GM19372 (cell line): ENCODE data around the gene COX19.
"Not testable (repeated sequence)": the region's sequence is repeated elsewhere in the genome, so short reads cannot be mapped to it uniquely, and the experiment has no call there.

ENCODE experiments used
- ATAC-seq: cut with Tn5 transposase; IDR thresholded peaks from one replicate; pipeline ENCODE4 v1.9.1; 2021; ENCODE audit warnings: mild to moderate bottlenecking, low read depth, moderate library complexity; ENCODE audit not compliant: unreplicated experiment

Gene COX19

DNA sequence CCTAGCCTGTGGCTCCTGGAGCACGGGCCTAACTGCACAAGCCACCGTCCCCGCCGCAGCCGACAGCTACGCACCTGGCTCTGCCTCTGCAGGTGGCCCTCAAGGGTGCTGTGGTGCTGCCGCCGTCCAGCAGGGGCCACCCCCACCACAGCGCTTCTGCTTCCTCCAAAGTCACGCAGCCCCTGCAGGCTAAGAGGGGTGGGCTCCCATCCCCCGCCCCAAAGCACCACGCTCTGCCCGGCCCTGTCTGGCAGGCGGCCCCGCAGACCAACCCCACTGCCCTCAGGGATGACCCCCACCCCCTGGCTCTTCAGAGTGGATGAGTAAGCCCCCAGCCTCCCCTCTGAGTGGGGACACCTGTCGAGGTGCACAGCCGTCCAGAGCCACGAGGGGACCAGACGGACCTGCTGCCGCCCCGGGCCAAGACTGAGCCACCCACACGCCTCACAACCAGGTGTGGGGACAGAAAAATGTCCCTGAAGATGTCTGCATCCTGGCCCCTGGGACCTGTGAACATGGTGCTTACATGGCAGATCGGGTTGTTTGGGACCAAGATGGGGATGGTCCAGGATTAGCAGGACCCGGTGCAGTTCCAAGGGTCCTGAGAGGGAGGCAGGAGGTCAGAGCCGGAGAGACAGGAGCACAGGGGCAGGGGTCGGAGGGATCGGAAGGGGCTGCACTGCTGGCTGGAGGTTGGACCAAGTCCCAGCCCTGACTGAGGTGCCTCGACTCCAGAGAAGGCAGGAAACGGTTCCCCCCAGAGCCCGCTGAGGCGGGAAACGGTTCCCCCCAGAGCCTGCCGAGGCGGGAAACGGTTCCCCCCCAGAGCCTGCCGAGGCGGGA lies 11.9 kb downstream of the COX19 start:
- ATAC-seq, result no peak

DNA sequence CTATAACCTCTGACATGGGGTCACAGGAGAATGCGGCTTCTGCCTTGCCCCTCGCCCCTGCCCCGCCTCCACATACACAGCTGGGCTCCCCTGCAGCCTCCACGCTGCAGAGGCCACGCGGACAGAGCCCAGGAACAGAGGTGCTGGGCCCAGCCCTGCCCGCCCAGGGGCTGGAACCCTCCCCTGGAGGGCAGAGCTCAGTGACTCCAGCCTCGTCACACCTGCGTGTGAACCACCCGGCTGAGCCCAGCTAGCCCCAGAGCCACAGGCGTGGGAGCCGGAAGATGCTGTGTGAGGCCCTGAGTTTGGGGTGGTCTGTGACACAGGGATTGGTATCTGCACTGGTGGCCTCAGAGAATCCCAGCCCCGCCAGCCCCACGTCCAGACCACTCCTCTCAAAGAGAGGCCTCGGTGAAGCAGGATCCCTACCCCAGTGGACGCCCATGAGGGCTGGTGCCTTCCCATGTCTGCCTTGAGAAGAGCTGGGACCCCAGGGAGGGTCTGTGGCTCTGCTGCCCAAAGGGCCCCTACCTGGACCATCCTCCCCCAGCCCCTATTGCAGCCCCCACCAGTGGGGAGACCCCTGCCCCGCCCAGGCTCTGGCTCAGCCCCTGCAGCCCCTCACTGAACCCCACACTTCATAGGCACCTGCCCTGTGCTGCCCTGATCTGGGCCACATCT lies 12.8 kb downstream of the COX19 start:
- ATAC-seq, result no peak

DNA sequence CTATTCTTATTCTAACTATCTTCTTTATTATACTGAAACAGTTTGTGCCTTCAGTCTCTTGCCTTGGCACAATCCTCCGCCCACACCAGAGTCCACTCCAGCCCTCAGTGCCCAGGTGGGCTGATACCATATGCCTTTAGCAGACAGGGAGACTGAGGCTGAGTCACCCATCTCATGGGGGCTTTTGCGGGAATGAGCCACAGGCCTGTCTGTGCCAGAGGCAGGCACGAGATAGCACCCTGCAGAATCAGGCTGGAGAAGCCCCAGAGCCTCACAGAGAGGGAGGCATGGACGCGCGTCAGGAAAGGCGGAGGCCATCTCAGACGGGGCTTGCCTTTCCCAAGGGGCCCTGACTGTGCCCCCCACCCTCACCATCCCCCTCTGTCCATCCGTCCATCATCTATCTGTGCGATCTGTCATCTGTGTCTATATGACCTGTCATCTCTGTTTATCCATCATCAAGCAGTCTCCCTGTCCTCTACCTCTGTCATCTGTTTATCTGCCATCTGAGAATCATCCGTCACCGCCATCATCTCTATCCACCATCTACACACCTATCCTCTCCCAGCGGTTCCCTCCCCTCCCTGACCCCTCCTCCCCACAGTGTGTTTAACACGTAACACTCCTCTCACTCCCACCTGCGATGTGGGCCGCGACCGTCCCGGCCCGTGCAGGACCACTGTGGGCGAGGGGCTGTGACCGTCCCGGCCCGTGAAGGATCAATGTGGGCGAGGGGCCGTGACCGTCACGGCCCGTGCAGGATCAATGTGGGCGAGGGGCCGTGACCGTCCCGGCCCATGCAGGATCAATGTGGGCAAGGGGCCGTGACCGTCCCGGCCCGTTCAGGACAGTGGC lies 13.6 kb downstream of the COX19 start:
- ATAC-seq, result no peak

DNA sequence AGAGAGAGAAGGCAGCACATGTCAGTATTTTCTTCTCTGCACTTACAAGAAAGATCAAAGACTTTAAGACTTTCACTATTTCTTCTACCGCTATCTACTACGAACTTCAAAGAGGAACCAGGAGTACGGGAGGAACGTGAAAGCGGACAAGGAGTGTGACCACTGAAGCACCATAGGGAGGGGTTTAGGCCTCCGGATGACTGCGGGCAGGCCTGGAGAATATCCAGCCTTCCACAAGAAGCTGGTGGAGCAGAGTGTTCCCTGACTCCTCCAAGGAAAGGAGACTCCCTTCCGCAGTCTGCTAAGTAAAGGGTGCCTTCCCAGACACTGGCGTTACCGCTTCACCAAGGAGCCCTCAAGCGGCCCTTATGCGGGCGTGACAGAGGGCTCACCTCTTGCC lies 14.4 kb downstream of the COX19 start:
- not testable (repeated sequence) for ATAC-seq

DNA sequence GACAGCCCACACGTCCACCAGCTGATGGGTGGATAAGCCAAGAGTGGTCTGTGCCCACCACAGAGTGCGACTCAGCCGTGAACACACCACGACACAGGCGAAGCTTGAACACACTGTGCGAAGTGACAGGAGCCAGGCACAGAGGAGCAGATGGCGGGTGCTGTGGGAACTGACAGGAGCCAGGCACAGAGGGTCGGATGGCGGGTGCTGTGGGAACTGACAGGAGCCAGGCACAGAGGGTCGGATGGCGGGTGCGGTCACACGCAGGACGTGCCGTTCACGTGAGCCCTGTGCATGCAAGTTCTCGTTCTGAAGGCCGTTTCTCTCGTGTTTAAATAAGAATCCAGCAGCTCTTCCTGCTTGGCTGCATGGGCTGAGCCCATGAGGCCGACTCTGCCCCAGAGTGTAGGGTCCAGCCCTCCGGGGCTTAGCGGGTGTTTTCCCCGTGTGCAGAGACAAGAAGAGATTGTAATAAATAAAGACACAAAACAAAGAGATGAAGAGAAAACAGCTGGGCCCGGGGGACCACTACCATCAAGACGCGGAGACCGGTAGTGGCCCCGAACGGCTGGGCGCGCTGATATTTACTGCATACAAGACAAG lies 15.0 kb downstream of the COX19 start:
- no peak for ATAC-seq

DNA sequence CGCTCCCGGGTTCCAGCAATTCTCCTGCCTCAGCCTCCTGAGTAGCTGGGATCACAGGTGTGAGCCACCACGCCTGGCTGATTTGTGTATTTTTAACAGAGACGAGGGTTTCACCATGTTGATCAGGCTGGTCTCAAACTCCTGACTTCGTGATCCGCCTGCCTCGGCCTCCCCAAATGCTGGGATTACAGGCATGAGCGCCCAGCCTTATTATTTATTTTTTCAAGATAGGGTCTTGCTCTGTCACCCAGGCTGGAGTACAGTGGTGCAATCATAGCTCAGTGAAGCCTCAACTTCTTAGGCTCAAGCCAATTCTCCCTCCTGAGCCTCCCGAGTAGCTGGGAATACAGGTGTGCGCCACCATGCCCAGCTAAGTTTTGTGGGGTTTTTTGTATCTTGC lies 15.6 kb downstream of the COX19 start:
- ATAC-seq, result not testable (repeated sequence)

DNA sequence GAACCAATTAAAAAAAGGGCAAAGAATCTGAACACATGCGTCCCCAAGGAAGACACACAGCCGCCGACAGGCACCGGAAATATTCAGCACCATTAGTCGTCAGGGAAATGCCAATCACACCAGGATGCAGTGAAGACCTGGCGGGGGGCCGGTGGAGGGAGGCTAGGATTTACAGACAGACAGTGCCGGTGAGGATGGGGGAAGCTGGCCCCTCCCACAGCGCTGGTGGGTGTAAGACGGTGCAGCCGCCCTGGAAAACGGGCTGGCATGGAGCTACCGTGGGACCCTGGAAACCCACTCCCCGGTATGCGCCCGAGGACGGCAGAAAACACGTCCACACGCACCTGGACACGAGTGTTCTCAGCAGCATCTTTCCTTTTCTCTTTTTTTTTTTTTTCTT lies 16.1 kb downstream of the COX19 start:
- ATAC-seq, result no peak

DNA sequence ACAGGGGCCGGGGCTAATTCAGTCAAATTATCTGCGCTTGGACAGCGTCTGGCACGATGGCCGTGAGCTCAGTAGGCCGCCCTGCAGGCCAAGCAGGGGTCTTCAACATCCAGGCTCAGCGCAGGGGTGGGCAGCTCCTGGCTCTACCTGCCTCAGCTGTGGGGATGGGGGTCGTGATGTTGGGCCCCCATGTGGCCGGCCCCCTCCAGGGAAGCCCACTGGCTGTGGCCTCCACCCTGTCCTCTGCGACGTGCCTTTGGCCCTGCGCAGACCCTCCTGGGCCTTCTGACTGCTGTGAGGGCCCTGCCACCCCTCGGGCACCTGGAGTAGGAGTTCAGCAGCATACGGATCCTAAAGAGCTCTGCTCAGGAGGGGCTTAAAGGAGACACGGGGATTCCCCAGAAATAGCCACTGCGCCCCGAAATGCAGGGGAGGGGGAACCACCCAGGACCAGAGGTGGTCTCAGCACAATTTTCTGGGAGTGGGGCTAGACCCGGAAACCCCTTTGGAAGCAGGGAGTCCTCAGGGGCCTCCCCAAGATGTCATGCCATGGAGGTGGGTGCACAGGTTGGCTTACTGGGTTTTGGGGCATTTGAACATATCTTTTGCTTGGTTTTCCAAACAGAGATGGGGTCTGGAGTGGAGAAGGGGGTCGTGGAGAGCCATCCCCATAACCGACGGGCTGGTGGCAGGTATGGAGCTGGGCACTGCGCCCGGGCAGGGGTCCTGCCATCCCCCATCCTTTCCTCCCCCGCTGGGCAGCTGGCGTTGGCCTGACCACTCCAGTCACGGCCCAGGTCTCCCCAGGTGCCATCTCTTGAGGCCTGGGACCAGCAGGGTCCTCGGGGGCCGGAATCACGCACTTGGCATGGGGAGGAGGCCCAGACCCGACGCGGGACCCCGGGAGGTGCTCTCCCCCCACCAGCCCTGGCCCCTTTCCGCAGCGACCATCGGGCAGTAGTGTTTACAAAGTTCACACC lies 16.8 kb downstream of the COX19 start:
- no peak for ATAC-seq

DNA sequence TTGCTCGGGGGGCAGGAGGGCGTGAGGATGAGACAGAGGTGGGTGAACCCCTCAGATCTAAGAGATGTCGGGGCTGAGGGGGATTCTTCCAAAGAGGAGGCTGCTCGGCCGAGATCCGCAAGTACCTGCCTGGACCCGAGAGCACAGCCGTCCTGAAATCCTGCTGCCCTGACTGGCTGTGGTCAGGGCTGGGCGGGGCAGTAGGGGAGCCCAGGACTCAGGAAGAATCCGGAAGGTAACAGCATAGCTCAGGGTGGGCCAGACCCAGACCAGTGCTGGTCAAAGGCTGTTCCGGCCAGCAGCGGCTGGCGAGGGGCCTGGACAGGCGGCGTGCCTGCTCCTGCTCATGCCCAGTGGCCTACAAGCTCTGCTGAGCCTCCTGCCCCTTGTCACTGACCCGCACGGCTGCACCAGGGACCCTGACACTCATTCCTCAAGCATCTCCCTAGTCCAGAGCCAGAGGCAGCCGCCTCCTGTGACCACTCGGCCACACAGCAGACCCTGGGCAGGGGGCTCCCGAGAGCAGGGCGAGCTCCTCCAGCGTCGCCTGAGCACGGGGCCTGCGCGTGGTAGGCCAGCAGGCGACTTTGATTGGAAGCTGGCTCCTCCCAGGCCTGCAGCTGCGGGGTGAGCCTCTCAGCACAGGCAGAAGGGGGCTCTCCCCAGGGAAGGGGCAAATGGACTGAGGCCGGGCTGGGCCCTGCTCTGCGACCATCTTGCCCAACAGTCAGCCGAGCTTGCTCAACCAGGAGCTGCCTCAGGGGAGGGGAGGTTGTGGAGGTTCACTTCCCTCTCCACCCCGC lies 17.7 kb downstream of the COX19 start:
- no peak for ATAC-seq

DNA sequence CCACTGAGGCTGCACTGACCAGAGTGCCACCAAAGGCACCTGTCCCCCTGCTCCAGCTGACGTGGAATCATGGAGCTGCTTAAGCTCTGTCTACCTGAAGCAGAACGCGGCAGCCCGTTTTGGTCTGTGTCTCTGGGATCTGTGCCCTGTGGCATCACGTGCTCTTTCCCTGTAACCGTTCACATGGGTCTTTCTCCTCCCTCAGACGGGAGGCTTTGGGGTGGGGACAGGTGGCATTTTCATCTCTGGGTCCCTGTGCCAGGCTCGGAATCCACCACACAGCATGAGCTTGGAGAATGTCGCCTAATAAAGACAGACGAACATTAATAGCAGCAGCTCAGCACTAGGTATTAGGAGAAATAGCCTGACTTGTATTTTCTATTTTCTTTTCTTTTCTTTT lies 19.3 kb downstream of the COX19 start:
- ATAC-seq, result no peak

DNA sequence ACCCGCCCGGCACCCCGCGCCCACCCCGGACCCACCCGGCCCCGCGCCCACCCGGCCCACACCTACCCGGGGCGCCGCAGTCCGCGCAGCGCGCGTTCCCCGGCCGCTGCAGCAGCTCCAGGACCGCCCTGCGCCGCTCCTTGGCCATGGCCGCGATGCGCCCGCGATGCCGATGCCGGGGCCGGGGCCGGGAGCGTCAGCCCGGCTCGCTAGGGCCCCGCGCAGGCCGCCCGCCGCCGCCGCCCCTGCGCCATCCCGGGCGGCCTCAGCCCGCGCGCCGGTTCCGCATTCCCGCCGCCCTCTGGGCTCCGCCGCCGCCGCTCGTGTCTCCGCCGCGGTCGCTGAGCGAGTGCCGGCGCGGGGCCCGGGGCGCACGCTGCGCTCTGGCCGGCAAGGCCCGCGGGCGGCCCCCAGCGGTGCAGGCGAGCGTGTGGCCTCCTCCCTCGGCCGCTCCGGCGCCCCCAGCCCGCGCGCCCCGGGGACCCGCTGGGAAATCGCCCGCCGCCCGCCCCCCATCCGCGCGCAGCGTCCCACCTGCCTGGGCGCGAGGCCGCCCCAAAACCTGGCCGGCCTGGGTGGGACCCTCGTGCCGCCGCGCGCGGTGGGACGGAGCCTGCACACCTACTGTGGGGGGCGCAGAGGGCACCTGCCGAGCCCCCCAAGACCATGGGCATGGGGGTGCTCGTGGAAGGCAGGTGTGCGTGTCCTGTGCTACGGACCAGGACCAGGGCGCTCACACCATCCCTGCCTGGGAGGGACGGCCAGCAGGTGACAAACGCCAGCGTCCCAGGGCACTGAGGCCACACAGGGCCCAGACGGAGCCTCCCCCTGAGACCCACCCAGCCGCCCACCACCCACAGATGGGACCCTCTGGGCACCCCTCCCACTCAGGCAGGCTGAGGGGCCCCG lies 20.8 kb downstream of the COX19 start, which contains the start of gene ADAP1:
Gene ADAP1, minus strand, starts transcription at position 351 of the 909 bp plus-strand sequence. Its CDS starts 203 bp downstream, at position 148.
- ATAC-seq, result peak; percentile 54

DNA sequence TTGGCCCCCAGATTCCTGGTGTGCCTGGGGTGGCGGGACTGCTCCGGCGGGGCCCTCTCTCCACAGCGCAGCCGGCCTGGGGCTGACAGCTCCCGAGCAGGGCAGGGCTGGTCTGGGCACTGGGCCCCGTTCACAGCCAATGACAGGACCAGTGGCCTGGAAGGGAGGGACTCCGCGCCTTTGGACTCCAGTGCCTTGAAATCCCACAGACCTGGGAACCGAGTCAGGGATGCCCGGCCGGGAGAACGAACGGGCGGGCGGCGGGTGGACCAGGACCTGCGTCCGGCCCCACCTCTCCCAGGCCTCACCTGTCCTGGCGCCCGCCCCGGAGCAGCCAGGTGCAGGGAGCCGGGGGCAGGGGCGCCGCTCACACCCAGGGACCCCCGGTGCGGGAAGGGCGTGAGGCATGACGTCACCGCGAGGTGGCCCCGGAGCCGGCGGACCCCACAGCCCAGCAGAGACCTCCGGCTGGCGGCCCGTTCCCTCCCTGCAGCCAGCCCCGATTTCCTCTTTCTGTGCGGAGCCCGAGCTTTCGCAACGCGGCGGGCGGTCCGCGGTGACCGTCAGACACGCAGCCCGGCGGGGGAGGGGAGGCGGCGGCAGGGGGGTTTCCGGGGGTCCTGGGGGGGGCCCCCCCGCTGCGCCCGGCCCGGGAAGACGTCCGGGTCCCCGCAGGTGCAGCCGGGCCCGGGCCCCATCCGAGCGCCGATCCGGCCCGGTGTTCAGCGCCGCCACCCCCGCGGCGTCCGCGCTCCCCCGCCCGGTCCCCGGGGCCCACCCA lies 21.6 kb downstream of the COX19 start:
- ATAC-seq, result peak; percentile 23

DNA sequence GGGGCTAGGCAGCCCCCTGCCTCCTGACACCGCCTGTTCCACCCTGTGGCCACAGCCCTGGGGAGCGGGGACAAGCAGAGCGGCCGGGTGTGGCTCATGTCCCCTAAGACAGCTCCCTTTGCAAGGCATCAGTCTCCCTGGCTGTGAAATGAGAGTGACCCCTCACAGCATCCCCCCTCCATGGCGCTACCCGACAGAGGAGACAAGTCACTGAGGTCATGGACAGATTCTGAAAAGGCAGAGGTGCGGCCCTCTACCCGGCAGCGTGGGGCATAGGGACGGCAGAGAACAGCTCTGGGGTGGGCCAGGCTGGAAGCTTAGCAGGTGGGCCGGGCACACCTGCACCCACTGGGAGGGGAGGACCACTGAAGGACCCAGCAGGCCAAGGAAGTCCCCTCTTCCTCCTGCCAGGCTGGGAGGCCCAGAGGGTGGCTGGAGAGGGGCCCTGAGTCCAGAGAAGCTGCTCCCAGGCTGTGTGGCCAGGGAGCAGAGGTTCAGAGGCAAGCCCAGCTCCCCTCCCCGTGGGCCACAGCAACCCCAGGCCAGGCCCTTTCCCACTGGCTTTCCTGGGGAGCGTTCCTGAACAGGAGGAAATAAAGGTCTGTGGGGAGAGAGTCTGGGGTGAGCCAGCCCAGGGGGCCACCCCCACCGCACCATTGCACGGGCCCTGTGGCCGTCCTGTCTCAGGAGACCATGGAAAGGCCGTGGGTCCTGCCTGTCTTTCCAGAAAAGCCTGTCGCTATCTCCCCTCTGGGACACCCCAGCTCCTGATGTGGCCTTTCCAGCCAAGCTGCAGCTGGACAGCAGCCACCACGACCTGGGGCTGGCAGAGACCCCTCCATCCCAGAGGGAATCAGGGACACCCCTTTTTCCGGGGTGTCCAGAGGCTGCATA lies 22.6 kb downstream of the COX19 start:
- ATAC-seq, result no peak

DNA sequence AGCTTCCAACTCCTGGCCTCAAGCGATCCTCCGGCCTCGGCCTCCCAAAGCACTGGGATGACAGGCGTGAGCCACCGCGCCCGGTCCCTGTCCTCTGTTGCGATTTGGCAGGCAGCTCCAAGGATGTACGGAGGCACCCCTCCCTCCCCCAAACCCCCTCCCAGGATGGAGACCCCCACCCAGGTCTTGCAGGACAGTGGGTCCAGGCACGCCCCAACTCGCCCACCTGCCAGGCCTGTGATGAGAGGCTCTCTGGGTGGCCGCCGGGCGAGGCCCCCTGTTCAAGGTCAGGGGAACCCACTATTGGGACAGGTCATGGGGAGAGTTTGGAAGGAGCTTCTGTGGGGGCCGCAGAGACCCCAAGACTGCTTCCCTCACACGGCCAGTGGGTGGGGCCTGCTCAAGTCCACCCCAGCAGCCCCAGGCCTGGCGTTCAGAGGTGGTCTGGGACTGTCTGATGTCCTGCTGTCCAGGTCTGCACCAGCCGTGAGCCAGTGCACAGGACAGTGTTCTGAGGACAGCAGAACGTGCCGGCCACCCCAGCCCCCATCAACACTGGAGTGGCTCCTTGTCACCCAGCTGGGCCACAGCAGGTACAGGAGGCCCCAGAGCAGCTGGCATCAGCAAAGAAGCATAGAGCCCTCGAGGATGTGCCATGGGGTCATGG lies 23.3 kb downstream of the COX19 start:
- ATAC-seq, result no peak
